Vagina (tissue), 2 donors: ENCODE data around the gene KIF16B.

Source experiments
- CTCF ChIP-seq, 3 experiments: fragments of 450-650 bp in 2 of 3; fragments of 200-600 bp in 1 of 3; sonication (generic) in 1 of 3; IDR thresholded peaks; one replicate each; pipeline ENCODE4 v1.5.1; 2017 to 2019; ENCODE audit warnings: antibody characterized with exemption in 3 of 3, mild to moderate bottlenecking in 2 of 3, moderate library complexity in 2 of 3
- POLR2AphosphoS5 ChIP-seq, 2 donors: sonication (generic); formaldehyde crosslinking; IDR thresholded peaks; one replicate each; pipeline ENCODE4 v1.9.0; 2017; ENCODE audit warnings: antibody characterized with exemption in 2 of 2, mild to moderate bottlenecking in 2 of 2, low read depth in 1 of 2; ENCODE audit not compliant: insufficient read depth in 1 of 2

GRCh38 chr20:16445482-16445881, 127.8 kb downstream of the KIF16B start:
- TF ChIP-seq CTCF (IDR thresholded peaks at IDR 0.05): no peak
- TF ChIP-seq POLR2AphosphoS5 (IDR thresholded peaks at IDR 0.05; ENCODE audit: insufficient read depth in 1 of 2, low read depth in 1 of 2): no peak
